H1 (cell line): ENCODE results near the gene SEC63. TPM values are rescaled to one million over a fixed set of nuclear protein-coding genes. Genes with fewer than 3 reads are reported as not detected.

Experiments used
- CTCF ChIA-PET: fragments of 300-600 bp; sonication (Branson Sonifier 250); formaldehyde crosslinking; loops from one replicate; lab custom pipeline; 2021; ENCODE audit not compliant: partially characterized antibody; lab: Charles Lee
- POLR2A ChIA-PET: fragments of 300-600 bp; sonication (Branson Sonifier 250); formaldehyde crosslinking; loops from one replicate; lab custom pipeline; 2021; ENCODE audit warnings: inconsistent platforms; ENCODE audit not compliant: partially characterized antibody; lab: Charles Lee
- DNase-seq, 2 experiments: peaks; one replicate each; pipeline versions ENCODE4 v3.0.0 to v3.0.0-alpha.2; 2010 to 2022; ENCODE audit warnings: low spot score in 2 of 2, low read depth in 1 of 2, mixed read lengths in 1 of 2
- FAIRE-seq: peaks from 2 replicates; lab custom pipeline; 2011; peaks lifted over from hg19 to GRCh38; lab: Jason Lieb, UNC
- H2AFZ ChIP-seq: 2 replicates; pipeline ENCODE4 v1.8.1; 2012; ENCODE audit warnings: low read length, inconsistent platforms
- H2AK5ac ChIP-seq: 2 replicates; pipeline ENCODE4 v1.6.1; 2013; ENCODE audit warnings: low read depth, low read length
- H2BK120ac ChIP-seq: replicated peaks from 2 replicates; pipeline ENCODE3; 2013; ENCODE audit warnings: low read depth, low read length, inconsistent platforms
- H2BK12ac ChIP-seq: 2 replicates; pipeline ENCODE4 v1.6.1; 2013; ENCODE audit warnings: low read depth, low read length
- H2BK15ac ChIP-seq: 2 replicates; pipeline ENCODE4 v1.6.1; 2013; ENCODE audit warnings: low read length
- H2BK20ac ChIP-seq: 2 replicates; pipeline ENCODE4 v1.6.1; 2013; ENCODE audit warnings: low read length
- H2BK5ac ChIP-seq: 2 replicates; pipeline ENCODE4 v1.6.1; 2013; ENCODE audit warnings: low read depth, low read length
- H3K14ac ChIP-seq: 2 replicates; pipeline ENCODE4 v1.6.1; 2013; ENCODE audit warnings: inconsistent platforms; ENCODE audit not compliant: insufficient read length
- H3K18ac ChIP-seq: 2 replicates; pipeline ENCODE4 v1.6.1; 2013; ENCODE audit warnings: low read length; ENCODE audit errors: extremely low read depth
- H3K23ac ChIP-seq: 2 replicates; pipeline ENCODE4 v1.6.1; 2013; ENCODE audit warnings: inconsistent platforms; ENCODE audit not compliant: insufficient read length
- H3K23me2 ChIP-seq: 2 replicates; pipeline ENCODE4 v1.6.1; 2013; ENCODE audit warnings: low read depth, low read length
- H3K27ac ChIP-seq: 2 replicates; pipeline ENCODE4 v1.6.1; 2011; ENCODE audit warnings: low read depth, low read length, inconsistent platforms
- H3K27me3 ChIP-seq, 4 experiments: replicated peaks in 1 of 4; 1 replicate in 1 of 4; 2 replicates in 3 of 4; pipeline versions ENCODE4 v1.6.1 to v1.8.1; 2011 to 2013; ENCODE audit warnings: low read length in 3 of 4, mild to moderate bottlenecking in 3 of 4, inconsistent platforms in 2 of 4, mixed read lengths in 2 of 4, moderate library complexity in 1 of 4; ENCODE audit not compliant: control insufficient read depth in 3 of 4, insufficient read depth in 3 of 4; ENCODE audit errors: extremely low read depth in 1 of 4
- H3K36me3 ChIP-seq, 4 experiments: 2 replicates each; pipeline versions ENCODE4 v1.6.1 to v1.8.1; 2011 to 2013; ENCODE audit warnings: mild to moderate bottlenecking in 4 of 4, low read length in 3 of 4, moderate library complexity in 2 of 4, control low read depth in 1 of 4, inconsistent platforms in 1 of 4; ENCODE audit not compliant: insufficient read depth in 4 of 4, control insufficient read depth in 2 of 4
- H3K4ac ChIP-seq: replicated peaks from 2 replicates; pipeline ENCODE3; 2013; ENCODE audit warnings: low read length, low read depth, mixed read lengths, inconsistent platforms; ENCODE audit not compliant: insufficient read length
- H3K4me1 ChIP-seq, 4 experiments: replicated peaks in 1 of 4; 1 replicate in 1 of 4; 2 replicates in 3 of 4; pipeline versions ENCODE4 v1.6.1 to v1.8.1; 2011 to 2013; ENCODE audit warnings: low read length in 3 of 4, inconsistent platforms in 2 of 4, mixed read lengths in 1 of 4; ENCODE audit not compliant: insufficient read depth in 4 of 4, control insufficient read depth in 3 of 4
- H3K4me2 ChIP-seq, 2 experiments: 2 replicates each; pipeline versions ENCODE4 v1.6.1 to v1.8.1; 2011 to 2013; ENCODE audit warnings: low read depth in 2 of 2, low read length in 2 of 2, control low read depth in 1 of 2, inconsistent platforms in 1 of 2, mild to moderate bottlenecking in 1 of 2; ENCODE audit not compliant: insufficient read depth in 1 of 2
- H3K4me3 ChIP-seq, 4 experiments: fragments of 200-600, 300-600 bp in 1 of 4; sonication (generic), shearing (Covaris generic), sonication (Bioruptor Twin) in 1 of 4; 2 replicates each; pipeline versions ENCODE4 v1.5.1 to v1.8.1; 2011 to 2016; ENCODE audit warnings: low read length in 4 of 4, low read depth in 3 of 4, control low read depth in 2 of 4, inconsistent platforms in 2 of 4, mild to moderate bottlenecking in 2 of 4, mixed read lengths in 1 of 4, moderate library complexity in 1 of 4; ENCODE audit not compliant: insufficient read depth in 2 of 4; ENCODE audit errors: extremely low read depth in 1 of 4
- H3K56ac ChIP-seq: replicated peaks from 2 replicates; pipeline ENCODE3; 2013; ENCODE audit warnings: low read depth, mild to moderate bottlenecking, mixed read lengths, low read length, inconsistent platforms; ENCODE audit not compliant: insufficient read length
- H3K79me1 ChIP-seq: 2 replicates; pipeline ENCODE4 v1.6.1; 2013; ENCODE audit warnings: low read depth, low read length, control low read depth
- H3K79me2 ChIP-seq, 2 experiments: 2 replicates each; pipeline versions ENCODE4 v1.6.1 to v1.8.1; 2012 to 2013; ENCODE audit warnings: low read length in 2 of 2, mild to moderate bottlenecking in 2 of 2, inconsistent platforms in 1 of 2; ENCODE audit not compliant: insufficient read depth in 2 of 2, control insufficient read depth in 1 of 2
- H3K9ac ChIP-seq, 4 experiments: replicated peaks in 1 of 4; 1 replicate in 1 of 4; 2 replicates in 3 of 4; pipeline versions ENCODE4 v1.6.1 to v1.8.1; 2011 to 2013; ENCODE audit warnings: low read depth in 3 of 4, low read length in 3 of 4, control low read depth in 2 of 4, mild to moderate bottlenecking in 2 of 4, moderate library complexity in 2 of 4, inconsistent platforms in 1 of 4; ENCODE audit errors: extremely low read depth in 1 of 4
- H3K9me3 ChIP-seq, 2 experiments: 2 replicates each; pipeline versions ENCODE4 v1.6.1 to v1.8.1; 2012 to 2013; ENCODE audit warnings: mild to moderate bottlenecking in 2 of 2, moderate library complexity in 2 of 2, control low read depth in 1 of 2, inconsistent platforms in 1 of 2, low read depth in 1 of 2, low read length in 1 of 2, mixed read lengths in 1 of 2; ENCODE audit not compliant: insufficient read depth in 2 of 2
- H4K20me1 ChIP-seq, 2 experiments: replicated peaks in 1 of 2; 2 replicates each; pipeline versions ENCODE3 to v1.8.1; 2011 to 2013; ENCODE audit warnings: inconsistent platforms in 2 of 2, low read length in 2 of 2, mild to moderate bottlenecking in 1 of 2; ENCODE audit not compliant: insufficient read depth in 2 of 2, control insufficient read depth in 1 of 2
- H4K5ac ChIP-seq: 2 replicates; pipeline ENCODE4 v1.6.1; 2013; ENCODE audit warnings: low read length, low read depth, mixed read lengths, inconsistent platforms; ENCODE audit not compliant: insufficient read length
- H4K8ac ChIP-seq: 2 replicates; pipeline ENCODE4 v1.8.0; 2013; ENCODE audit warnings: mild to moderate bottlenecking, moderate library complexity, low read length, inconsistent platforms; ENCODE audit not compliant: insufficient read depth; ENCODE audit errors: extremely low read depth
- H4K91ac ChIP-seq: replicated peaks from 2 replicates; pipeline ENCODE3; 2013; ENCODE audit warnings: low read length, mixed read lengths, inconsistent platforms; ENCODE audit not compliant: insufficient read length
- EZH2 ChIP-seq: fragments of 200-600 bp; sonication (generic); IDR thresholded peaks from 2 replicates; pipeline ENCODE4 v1.7.1; 2012; ENCODE audit warnings: low read depth, mild to moderate bottlenecking, moderate library complexity, low read length, inconsistent platforms; ENCODE audit not compliant: severe bottlenecking
- HDAC2 ChIP-seq, 2 experiments: fragments of 300-600 bp in 1 of 2; sonication (generic) in 1 of 2; IDR thresholded peaks; 2 replicates each; pipeline ENCODE4 v1.6.1; 2011 to 2012; ENCODE audit warnings: low read depth in 2 of 2, low read length in 2 of 2, mild to moderate bottlenecking in 2 of 2, moderate library complexity in 2 of 2, borderline replicate concordance in 1 of 2, inconsistent platforms in 1 of 2
- KDM1A ChIP-seq: fragments of 200-600, 300-600 bp; sonication (generic); IDR thresholded peaks from 2 replicates; pipeline ENCODE4 v1.7.1; 2016; ENCODE audit warnings: mild to moderate bottlenecking, low read length, borderline replicate concordance
- KDM4A ChIP-seq: IDR thresholded peaks from one replicate; pipeline ENCODE4 v1.7.1; 2012; ENCODE audit warnings: low read depth, mild to moderate bottlenecking, moderate library complexity, low read length, inconsistent platforms; ENCODE audit not compliant: severe bottlenecking
- PHF8 ChIP-seq: fragments of 200-600 bp; sonication (generic); conservative IDR thresholded peaks from 2 replicates; pipeline ENCODE4 v1.7.1; 2012; ENCODE audit warnings: low read depth, mild to moderate bottlenecking, inconsistent platforms, low read length, moderate library complexity
- POU5F1 ChIP-seq: IDR thresholded peaks from 2 replicates; pipeline ENCODE4 v1.6.1; 2011; ENCODE audit warnings: low read depth, mild to moderate bottlenecking, low read length, moderate library complexity
- RFX5 ChIP-seq: IDR thresholded peaks from 2 replicates; pipeline ENCODE4 v1.6.1; 2011; ENCODE audit warnings: low read depth, low read length, improper control_type of control experiment, borderline replicate concordance
- SIN3A ChIP-seq, 2 experiments: IDR thresholded peaks in 1 of 2; conservative IDR thresholded peaks in 1 of 2; 2 replicates each; pipeline ENCODE4 v1.6.1; 2011 to 2012; ENCODE audit warnings: low read length in 2 of 2, improper control_type of control experiment in 1 of 2, low read depth in 1 of 2, mild to moderate bottlenecking in 1 of 2
- SIX5 ChIP-seq: IDR thresholded peaks from 2 replicates; pipeline ENCODE4 v1.6.1; 2011; ENCODE audit warnings: mild to moderate bottlenecking, low read depth, low read length
- SP2 ChIP-seq: IDR thresholded peaks from 2 replicates; pipeline ENCODE4 v1.6.1; 2012; ENCODE audit warnings: mild to moderate bottlenecking, low read length, inconsistent platforms
- SRF ChIP-seq: IDR thresholded peaks from 2 replicates; pipeline ENCODE4 v1.6.1; 2011; ENCODE audit warnings: mild to moderate bottlenecking, low read depth, low read length, moderate library complexity
- TEAD4 ChIP-seq: IDR thresholded peaks from 2 replicates; pipeline ENCODE4 v1.6.1; 2012; ENCODE audit warnings: low read depth, low read length, inconsistent platforms, mixed read lengths
- USF2 ChIP-seq: IDR thresholded peaks from 2 replicates; pipeline ENCODE4 v1.6.1; 2011; ENCODE audit warnings: low read length, improper control_type of control experiment
- WGBS, 2 experiments: shearing (Covaris generic) in 1 of 2; methylation state at CpG; one replicate each; pipeline versions ENCODE4 v1.1.6 to v1.1.7; 2013 to 2015; ENCODE audit warnings: low lambda C conversion rate in 2 of 2, mixed read lengths in 2 of 2, inconsistent platforms in 1 of 2, low coverage in 1 of 2, missing lambda C conversion rate in 1 of 2; ENCODE audit not compliant: insufficient replicate concordance in 2 of 2, insufficient coverage in 1 of 2, insufficient read length in 1 of 2; ENCODE audit errors: extremely low coverage in 1 of 2, missing lambda C conversion rate in 1 of 2; 5-methylcytosine and 5-hydroxymethylcytosine counted together
- polyA plus RNA-seq, 7 experiments: library from polyadenylated mRNA; depleted of rRNA in 3 of 7; stranded (reverse) in 5 of 7; unstranded in 2 of 7; fragments of >200 nt in 5 of 7; fragments of 200-250 nt in 2 of 7; gene quantifications; 1 replicate in 5 of 7; 2 replicates in 1 of 7; 4 replicates in 1 of 7; pipeline versions ENCODE4 v1.2.1 to v1.2.3, GENCODE V29; 2011 to 2013; ENCODE audit warnings: missing spikeins in 2 of 7, mixed read lengths in 2 of 7
- total RNA-seq: library from RNA; stranded (reverse); fragmentation: NEBNext Ultra II Directional; extraction: Animal tissue kit (Norgen Biotek cat#: 25700); gene quantifications from 2 replicates; pipeline ENCODE4 v1.2.1, GENCODE V29; 2021

The SEC63 gene
- total and polyA plus RNA-seq, 2 of the 8 experiments (the other 6 are each of a cell fraction or from before 2014, with no cell fraction given), result 17.3 to 121 TPM

- Histone ChIP-seq H4K20me1 (peaks cover 0 to 2% of the 10 kb centered on the region in 2 experiments), H2BK12ac (no peak overlapping the region), H2AFZ (no peak overlapping the region), H4K91ac (no peak overlapping the region), H3K23me2 (no peaks in the 10 kb centered on the region), H2BK15ac (no peak overlapping the region), H3K56ac (no peak overlapping the region), H2BK5ac (no peak overlapping the region), H3K27ac (no peak overlapping the region), H3K4me2 (no peak overlapping the region), H3K14ac (no peak overlapping the region), H3K9me3 (no peaks in the 10 kb centered on the region), H3K36me3 (peaks cover 0 to 29% (median 2%) of the 10 kb centered on the region in 4 experiments; a peak in 3 of 8 replicates), H3K79me2 (no peaks in the 10 kb centered on the region), H2BK20ac (no peak overlapping the region), H4K8ac (no peak overlapping the region), H3K4ac (no peak overlapping the region), H3K9ac (no peak overlapping the region), H2BK120ac (no peak overlapping the region), H3K79me1 (no peaks in the 10 kb centered on the region), H4K5ac (no peak overlapping the region), H3K4me1 (no peaks in the 10 kb centered on the region; a peak in 2 of 7 replicates), H3K18ac (no peak overlapping the region), H2AK5ac (no peak overlapping the region), H3K27me3 (no peaks in the 10 kb centered on the region), H3K4me3 (no peak overlapping the region), H3K23ac (no peak overlapping the region)
- WGBS, 2 experiments, result 83% methylated on average over 4 of the region's 4 CpGs; no CpG with 5 or more reads in 1 of the 2 experiments
- DNase-seq, result no peak
- FAIRE-seq, result no peak
- ChIA-PET POLR2A (no interaction called here), CTCF (interaction anchor here (0.7 kb wide), 1 partner anchor 10 kb away, joined by 3 read pairs; no protein-coding TSS in a partner anchor)
- TF ChIP-seq SRF, result no peak
- TF ChIP-seq PHF8, result no peak
- no peak for TF ChIP-seq SP2
- TF ChIP-seq POU5F1, result no peak
- TF ChIP-seq USF2, result no peak
- TF ChIP-seq HDAC2 (IDR thresholded peaks at IDR 0.05; ENCODE audit: borderline replicate concordance in 1 of 2, low read depth in 2 of 2, low read length in 2 of 2), result no peak
- no peak for TF ChIP-seq KDM4A
- no peak for TF ChIP-seq TEAD4
- TF ChIP-seq SIX5, result no peak
- TF ChIP-seq RFX5, result no peak
- no peak for TF ChIP-seq KDM1A
- no peak for TF ChIP-seq SIN3A (conservative IDR thresholded peaks at IDR 0.05 in 1 of 2, IDR thresholded peaks at IDR 0.05 in 1 of 2; ENCODE audit: low read depth in 1 of 2, low read length in 2 of 2)
- no peak for TF ChIP-seq EZH2
These were observed 87.0 kb downstream of the SEC63 start for GRCh38 chr6:107871016-107871415.
